GM12801 (cell line): ENCODE data around the gene PGR.

Experiments used
- TF ChIP-seq, protein P1 (sequence below): IDR thresholded peaks from one replicate; pipeline ENCODE4 v1.5.1; 2011; ENCODE audit warnings: control low read depth; ENCODE audit not compliant: insufficient read length; ENCODE audit errors: extremely low read depth

Gene PGR

DNA sequence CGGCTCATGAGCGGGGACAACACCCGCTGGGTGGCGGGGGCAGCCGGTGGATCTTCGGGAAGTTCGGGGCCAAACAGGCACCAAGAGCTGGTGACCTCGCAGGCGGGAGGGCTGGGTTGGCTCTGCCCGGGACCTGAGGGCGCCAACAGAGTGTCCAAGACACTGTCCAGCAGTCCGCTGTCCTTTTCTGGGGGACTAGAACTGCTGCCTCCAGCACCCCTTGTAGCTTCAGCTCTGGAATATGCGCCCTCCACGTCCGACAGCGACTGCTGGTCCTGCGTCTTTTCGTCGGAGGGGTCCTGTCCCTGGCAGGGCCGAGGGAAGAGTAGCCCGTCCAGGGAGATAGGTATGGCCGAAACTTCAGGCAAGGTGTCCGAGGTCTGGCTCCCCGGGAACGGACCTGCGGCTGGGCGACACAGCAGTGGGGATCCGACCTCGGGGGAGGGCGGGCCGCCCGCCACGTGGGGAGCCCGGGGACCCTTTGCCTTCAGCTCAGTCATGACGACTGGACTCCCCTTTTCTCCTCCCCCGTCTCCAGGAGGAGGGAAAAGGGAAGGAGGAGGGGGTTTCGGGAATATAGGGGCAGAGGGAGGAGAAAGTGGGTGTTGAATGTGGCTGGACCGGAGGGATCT is 926 bp downstream of the PGR start:
- TF ChIP-seq, protein P1, sequence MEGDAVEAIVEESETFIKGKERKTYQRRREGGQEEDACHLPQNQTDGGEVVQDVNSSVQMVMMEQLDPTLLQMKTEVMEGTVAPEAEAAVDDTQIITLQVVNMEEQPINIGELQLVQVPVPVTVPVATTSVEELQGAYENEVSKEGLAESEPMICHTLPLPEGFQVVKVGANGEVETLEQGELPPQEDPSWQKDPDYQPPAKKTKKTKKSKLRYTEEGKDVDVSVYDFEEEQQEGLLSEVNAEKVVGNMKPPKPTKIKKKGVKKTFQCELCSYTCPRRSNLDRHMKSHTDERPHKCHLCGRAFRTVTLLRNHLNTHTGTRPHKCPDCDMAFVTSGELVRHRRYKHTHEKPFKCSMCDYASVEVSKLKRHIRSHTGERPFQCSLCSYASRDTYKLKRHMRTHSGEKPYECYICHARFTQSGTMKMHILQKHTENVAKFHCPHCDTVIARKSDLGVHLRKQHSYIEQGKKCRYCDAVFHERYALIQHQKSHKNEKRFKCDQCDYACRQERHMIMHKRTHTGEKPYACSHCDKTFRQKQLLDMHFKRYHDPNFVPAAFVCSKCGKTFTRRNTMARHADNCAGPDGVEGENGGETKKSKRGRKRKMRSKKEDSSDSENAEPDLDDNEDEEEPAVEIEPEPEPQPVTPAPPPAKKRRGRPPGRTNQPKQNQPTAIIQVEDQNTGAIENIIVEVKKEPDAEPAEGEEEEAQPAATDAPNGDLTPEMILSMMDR, result no peak

DNA sequence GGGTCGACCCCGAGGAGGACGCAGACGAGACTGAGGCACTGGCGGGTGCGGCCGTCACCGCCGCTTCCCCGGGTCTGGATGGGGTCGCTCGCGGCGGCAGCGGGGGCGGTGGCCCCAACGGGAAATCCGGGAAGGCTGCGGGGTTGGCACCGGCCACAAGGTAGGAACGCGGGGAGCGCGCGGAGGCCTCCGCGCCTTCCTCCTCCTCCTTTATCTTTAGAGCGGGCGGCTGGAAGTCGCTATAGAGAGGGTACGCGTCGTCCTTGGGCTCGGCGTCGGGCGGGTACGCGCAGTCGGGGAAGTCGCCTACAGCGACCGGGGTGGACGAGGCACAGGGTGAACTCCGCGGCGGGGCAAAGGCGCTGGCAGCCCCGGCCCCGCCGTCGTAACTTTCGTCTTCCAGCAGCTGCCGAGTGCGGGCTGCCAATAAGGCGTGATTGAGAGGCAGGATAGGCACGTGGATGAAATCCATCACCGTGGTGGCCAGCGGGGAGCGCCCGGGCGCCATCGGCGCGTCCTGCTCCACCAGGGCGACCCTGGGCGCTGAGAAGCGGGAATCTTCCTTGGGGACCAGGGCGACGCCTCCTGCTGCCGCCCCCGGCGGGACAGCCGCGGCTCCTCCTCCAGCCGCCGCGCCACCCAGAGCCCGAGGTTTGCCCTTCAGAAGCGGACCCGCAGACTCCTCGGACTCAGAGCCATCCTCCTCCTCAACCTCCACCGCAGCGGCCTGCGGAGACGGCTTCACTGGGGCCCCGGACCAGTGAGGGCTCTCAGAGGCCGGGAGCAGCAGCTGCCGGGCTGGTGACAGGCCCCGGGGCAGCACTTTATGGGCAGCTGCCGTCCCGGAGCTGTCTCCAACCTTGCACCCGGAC is 1.7 kb downstream of the PGR start:
- TF ChIP-seq, protein P1, result no peak

DNA sequence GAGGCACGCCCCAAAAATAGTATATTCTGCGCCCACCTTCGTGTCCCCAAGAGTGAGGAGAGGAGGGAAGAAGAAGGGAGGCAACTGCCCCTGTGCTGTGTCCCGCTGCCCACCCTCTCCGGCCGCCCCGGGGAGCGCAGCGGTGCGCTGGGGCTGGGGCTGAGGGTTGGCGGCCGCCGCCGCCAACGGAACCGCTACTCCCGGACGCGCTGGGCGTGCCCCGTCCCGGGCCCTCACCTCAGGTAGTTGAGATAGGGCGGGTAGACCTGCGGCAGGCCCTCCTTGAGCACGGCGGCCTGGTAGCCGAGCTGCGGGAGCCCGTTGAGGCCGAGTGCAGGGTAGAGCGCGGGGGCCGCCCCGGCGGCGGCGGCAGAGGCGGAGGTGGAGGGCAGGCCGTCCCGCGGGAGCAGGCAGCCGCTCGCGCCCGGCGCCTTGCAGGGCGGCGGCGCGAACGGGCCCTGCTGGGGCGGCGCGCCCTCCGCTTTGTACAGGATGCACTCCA is 2.4 kb downstream of the PGR start:
- TF ChIP-seq, protein P1, result no peak

DNA sequence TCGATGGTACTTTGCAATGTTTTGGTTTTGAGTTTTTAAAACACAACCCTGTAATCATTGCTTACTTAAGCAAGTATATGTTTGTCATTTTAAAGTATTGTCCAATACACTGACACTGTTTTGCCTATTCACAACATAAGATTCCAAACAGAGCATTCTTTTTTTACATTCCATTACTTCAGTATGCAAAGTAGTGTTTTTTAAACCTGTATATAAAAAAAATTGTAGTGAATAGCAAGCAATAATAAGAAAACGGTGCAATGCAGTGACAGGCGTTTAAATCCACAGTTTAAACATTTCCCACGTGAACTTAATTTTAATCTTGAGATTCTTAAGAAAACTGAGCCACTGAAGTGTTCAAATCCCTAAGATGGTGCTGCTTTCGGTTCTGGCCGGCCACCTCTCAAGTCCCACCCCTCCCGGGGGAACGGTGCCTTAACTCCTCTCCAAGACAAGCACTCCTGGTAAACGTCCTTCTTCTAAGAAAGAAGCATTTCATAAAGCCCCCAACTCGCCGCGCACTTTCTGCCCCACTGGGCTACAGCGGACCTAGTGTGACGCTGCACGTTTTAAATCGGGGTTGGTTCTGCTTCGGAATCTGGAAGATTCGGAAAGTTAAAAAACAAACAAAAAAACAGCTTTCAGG is 2.9 kb downstream of the PGR start:
- TF ChIP-seq, protein P1, result no peak

DNA sequence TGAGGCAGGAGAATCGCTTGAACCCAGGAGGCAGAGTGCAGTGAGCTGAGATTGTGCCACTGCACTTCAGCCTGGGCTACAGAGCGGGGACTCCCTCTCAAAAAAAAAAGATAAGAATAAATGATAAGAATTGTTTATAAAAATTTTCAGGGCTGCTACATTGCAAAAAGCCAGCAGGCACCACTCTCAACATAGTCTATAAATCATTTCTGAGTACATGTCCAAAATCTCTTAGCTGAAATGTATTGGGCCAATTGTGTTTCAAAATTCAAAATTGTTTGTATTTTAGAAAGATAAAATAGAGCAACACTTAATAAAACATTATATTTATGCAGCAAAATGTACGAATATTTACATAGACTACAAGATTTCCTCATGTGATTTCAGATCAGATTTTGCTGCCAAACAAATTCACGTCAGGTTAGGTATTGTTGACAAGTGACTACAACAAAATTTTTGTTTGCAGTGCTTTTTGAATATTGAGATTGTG is 13.9 kb downstream of the PGR start:
- TF ChIP-seq, protein P1, result no peak

DNA sequence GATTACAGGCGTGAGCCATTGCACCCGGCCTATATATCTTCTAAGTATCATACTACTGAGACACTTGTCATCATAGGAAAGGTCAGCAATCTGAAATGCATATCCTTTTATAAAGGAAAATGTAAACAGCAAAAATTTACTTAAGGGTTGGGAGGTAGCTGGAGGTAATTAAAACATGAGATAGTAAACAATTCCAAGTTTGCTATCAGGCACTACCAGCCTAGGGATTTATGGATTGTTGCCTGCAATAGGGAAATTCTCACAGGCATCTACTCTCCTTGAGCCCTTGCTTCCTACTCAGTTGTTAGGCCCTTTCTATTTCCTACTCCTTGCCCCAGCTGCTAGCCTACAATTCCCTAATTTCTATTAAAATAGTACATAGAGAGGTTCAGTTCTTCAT is 16.1 kb downstream of the PGR start:
- TF ChIP-seq, protein P1, result no peak

DNA sequence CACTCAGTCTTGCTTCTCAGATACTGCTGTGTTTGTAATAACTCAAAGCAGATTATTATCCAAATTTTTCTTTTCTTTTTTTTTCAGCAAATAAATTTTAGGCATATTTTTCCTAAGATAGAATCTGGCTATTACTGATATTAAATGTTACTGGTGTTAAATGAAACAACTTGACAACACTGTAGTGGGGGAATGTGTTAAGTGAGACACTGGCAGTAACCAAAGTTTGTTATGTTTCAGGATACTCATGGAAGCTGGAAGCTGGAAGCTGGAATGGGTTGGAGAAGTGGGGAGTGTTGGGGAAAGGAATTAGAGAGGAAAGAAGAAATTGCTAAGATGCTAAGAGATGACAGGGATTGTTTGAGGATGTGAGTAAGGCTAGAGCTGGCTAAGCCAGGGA is 24.9 kb downstream of the PGR start:
- TF ChIP-seq, protein P1, result no peak
